ENCODE results near the gene ARR3.

ARR3 gene

DNA sequence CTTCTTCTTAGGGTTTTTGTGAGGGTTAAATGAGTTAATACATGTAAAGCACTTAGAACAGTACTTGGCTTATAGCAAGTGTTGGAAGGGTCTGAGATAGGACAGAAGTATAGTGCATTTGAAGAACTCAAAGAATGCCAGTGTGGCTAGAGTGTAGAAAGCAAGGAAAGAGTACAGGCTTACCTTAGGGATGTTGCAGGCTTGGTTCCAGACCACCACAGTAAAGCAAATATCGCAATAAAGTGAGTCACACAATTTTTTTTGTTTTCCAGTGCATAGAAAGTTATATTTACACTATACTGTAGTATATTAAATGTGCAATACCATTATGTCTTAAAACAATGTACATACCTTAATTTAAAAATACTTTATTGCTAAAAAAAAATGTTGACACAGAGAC, 63.0 kb downstream of the ARR3 start:
- ChIA-PET POLR2A (ENCODE audit: low non-redundant PET) (no interaction called here), CTCF (interaction anchor here (0.6 kb wide), 1 partner anchor 121 kb away, joined by 3 read pairs; no protein-coding TSS in a partner anchor)
- TF ChIP-seq, protein P1, sequence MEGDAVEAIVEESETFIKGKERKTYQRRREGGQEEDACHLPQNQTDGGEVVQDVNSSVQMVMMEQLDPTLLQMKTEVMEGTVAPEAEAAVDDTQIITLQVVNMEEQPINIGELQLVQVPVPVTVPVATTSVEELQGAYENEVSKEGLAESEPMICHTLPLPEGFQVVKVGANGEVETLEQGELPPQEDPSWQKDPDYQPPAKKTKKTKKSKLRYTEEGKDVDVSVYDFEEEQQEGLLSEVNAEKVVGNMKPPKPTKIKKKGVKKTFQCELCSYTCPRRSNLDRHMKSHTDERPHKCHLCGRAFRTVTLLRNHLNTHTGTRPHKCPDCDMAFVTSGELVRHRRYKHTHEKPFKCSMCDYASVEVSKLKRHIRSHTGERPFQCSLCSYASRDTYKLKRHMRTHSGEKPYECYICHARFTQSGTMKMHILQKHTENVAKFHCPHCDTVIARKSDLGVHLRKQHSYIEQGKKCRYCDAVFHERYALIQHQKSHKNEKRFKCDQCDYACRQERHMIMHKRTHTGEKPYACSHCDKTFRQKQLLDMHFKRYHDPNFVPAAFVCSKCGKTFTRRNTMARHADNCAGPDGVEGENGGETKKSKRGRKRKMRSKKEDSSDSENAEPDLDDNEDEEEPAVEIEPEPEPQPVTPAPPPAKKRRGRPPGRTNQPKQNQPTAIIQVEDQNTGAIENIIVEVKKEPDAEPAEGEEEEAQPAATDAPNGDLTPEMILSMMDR (conservative IDR thresholded peaks at IDR 0.05; ENCODE audit: low read depth) = no peak
- no peak overlapping the region for H3K27ac ChIP-seq
- no peak for DNase-seq (ENCODE audit: low spot score)
